Stimulated activated naive CD4-positive, alpha-beta T cell treated with Interleukin-2 at 50 U/mL for 16 hours (primary cell): Measurements from ENCODE around the gene EPHA4.

Experiments
- DNase-seq: peaks from one replicate; lab custom pipeline; 2025; lab: John Stamatoyannopoulos, UW

EPHA4 gene

GRCh38 chr2:221476195-221476594, 95.9 kb downstream of the EPHA4 start:
- DNase-seq: no peak

- DNase-seq: no peak
Measured at GRCh38 chr2:221473451-221473850, 98.7 kb downstream of the EPHA4 start.

GRCh38 chr2:221468317-221468716, 103.8 kb downstream of the EPHA4 start:
- DNase-seq: no peak

- DNase-seq: no peak
Measured at GRCh38 chr2:221467610-221468009, 104.5 kb downstream of the EPHA4 start.

- DNase-seq: no peak
Measured at GRCh38 chr2:221466744-221467143, 105.4 kb downstream of the EPHA4 start.

GRCh38 chr2:221465776-221466175, 106.3 kb downstream of the EPHA4 start:
- DNase-seq: no peak

GRCh38 chr2:221464971-221465370, 107.1 kb downstream of the EPHA4 start:
- DNase-seq: no peak

GRCh38 chr2:221463241-221463896, 108.7 kb downstream of the EPHA4 start:
- DNase-seq: no peak

GRCh38 chr2:221461901-221462300, 110.2 kb downstream of the EPHA4 start:
- DNase-seq: no peak

- no peak for DNase-seq
Measured at GRCh38 chr2:221460136-221460535, 112.0 kb downstream of the EPHA4 start.

- no peak for DNase-seq
Measured at GRCh38 chr2:221458578-221458977, 113.5 kb downstream of the EPHA4 start.

GRCh38 chr2:221455214-221455613, 116.9 kb downstream of the EPHA4 start:
- DNase-seq: no peak

- DNase-seq: no peak
Measured at GRCh38 chr2:221454459-221455105, 117.5 kb downstream of the EPHA4 start.

- DNase-seq: no peak
Measured at GRCh38 chr2:221451862-221452788, 120.0 kb downstream of the EPHA4 start.

GRCh38 chr2:221450280-221450679, 121.8 kb downstream of the EPHA4 start:
- DNase-seq: no peak

- no peak for DNase-seq
Measured at GRCh38 chr2:221449406-221449805, 122.7 kb downstream of the EPHA4 start.

- no peak for DNase-seq
Measured at GRCh38 chr2:221448844-221449390, 123.2 kb downstream of the EPHA4 start.

- no peak for DNase-seq
Measured at GRCh38 chr2:221448057-221448843, 123.9 kb downstream of the EPHA4 start.

- DNase-seq: no peak
Measured at GRCh38 chr2:221447310-221447709, 124.8 kb downstream of the EPHA4 start.

- DNase-seq: no peak
Measured at GRCh38 chr2:221446140-221446539, 126.0 kb downstream of the EPHA4 start.

- DNase-seq: no peak
Measured at GRCh38 chr2:221444106-221444505, 128.0 kb downstream of the EPHA4 start.

- no peak for DNase-seq
Measured at GRCh38 chr2:221443645-221444044, 128.5 kb downstream of the EPHA4 start.
